HepG2 (cell line): ENCODE data around the gene GFRAL. TPM values are rescaled to one million over a fixed set of nuclear protein-coding genes. Genes with fewer than 3 reads are reported as not detected.

Experiments
- GABPB1 ChIP-seq: IDR thresholded peaks from 2 replicates; pipeline ENCODE4 v1.6.1; 2016; ENCODE audit warnings: mild to moderate bottlenecking, missing genetic modification reagents, moderate library complexity, missing compliant biosample characterization
- NFYB ChIP-seq: sonication (generic); formaldehyde crosslinking; IDR thresholded peaks from 2 replicates; pipeline ENCODE4 v1.4.0; 2020; ENCODE audit warnings: missing genetic modification reagents
- TBL1XR1 ChIP-seq: fragments of 150-350 bp; IDR thresholded peaks from 2 replicates; pipeline ENCODE4 v1.6.1; 2014; ENCODE audit warnings: borderline replicate concordance, low read length; ENCODE audit not compliant: partially characterized antibody
- XRCC5 ChIP-seq: fragments of 200-400 bp; formaldehyde crosslinking; optimal IDR thresholded peaks from 2 replicates; pipeline ENCODE3; 2017; ENCODE audit warnings: mild to moderate bottlenecking, low read length
- ZNF205 ChIP-seq: IDR thresholded peaks from 2 replicates; pipeline ENCODE4 v1.6.1; 2018; ENCODE audit warnings: missing biosample characterization, missing genetic modification reagents
- ZNF367 ChIP-seq: sonication (generic); formaldehyde crosslinking; IDR thresholded peaks from 2 replicates; pipeline ENCODE4 v1.4.0; 2020; ENCODE audit warnings: missing genetic modification reagents, borderline replicate concordance
- polyA plus RNA-seq, 8 experiments: library from polyadenylated mRNA; depleted of rRNA in 3 of 8; stranded (reverse) in 7 of 8; unstranded in 1 of 8; fragments of >200 nt; fragmentation: Illumina TruSeq in 4 of 8; extraction: Trizol in 4 of 8; gene quantifications; 2 replicates each; pipeline versions ENCODE4 v1.2.1 to v1.2.3, GENCODE V29; 2011 to 2016; ENCODE audit warnings: low read depth in 4 of 8, missing spikeins in 1 of 8, mixed read lengths in 1 of 8; ENCODE audit not compliant: insufficient read depth in 1 of 8
- total RNA-seq, 5 experiments: library from RNA; depleted of rRNA; stranded (reverse); fragments of >200 nt; fragmentation: Illumina TruSeq; extraction: Trizol; gene quantifications; 2 replicates each; pipeline ENCODE4 v1.2.3, GENCODE V29; 2016; ENCODE audit warnings: low read depth in 1 of 5
- TF ChIP-seq, protein P1 (sequence below): sonication (generic); formaldehyde crosslinking; IDR thresholded peaks from 2 replicates; pipeline ENCODE4 v1.4.0; 2020; ENCODE audit warnings: mild to moderate bottlenecking, missing genetic modification reagents
- TF ChIP-seq, protein P2 (sequence below): sonication (generic); formaldehyde crosslinking; IDR thresholded peaks from 2 replicates; pipeline ENCODE4 v1.5.0; 2020; ENCODE audit warnings: missing genetic modification reagents
- TF ChIP-seq, protein P3 (sequence below): IDR thresholded peaks from 2 replicates; pipeline ENCODE4 v1.6.1; 2016; ENCODE audit warnings: mild to moderate bottlenecking

Gene GFRAL
- total and polyA plus RNA-seq, 2 of the 13 experiments (the other 11 are each of a cell fraction or from before 2014, with no cell fraction given): not detected

DNA sequence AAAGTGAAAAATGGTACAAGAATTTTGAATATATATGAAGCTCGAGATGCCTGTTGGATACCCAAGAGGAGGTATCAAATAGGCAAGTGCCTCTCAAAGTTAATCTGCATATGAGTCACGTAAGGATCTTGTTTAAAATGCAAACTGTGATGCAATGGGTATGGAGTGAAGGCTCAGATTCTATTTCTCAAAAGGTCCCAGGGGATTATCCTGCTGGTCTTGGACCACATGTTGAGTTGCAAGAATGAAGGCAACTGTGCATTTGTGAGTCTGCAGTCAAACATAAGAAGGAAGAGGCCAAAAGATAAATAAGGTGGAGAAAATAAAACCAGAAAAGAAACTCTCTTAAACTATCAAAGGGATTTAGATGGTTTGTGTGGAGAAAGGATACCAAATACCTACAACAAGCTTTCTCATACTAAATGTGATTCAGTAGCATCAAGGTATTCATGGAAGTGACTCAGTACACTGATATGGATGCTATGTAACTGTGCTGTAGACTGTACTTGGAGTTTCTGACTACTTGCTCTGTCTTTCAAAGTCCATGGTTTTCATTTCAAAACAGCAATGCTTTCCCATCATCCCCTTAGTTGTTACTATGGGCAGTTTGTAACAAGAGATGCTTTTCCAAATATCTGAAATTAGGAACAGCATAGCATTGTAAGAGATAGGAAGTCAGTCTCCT lies 106.3 kb downstream of the GFRAL start (continued):
- no peak for TF ChIP-seq TBL1XR1
- no peak for TF ChIP-seq XRCC5
- TF ChIP-seq, protein P1, sequence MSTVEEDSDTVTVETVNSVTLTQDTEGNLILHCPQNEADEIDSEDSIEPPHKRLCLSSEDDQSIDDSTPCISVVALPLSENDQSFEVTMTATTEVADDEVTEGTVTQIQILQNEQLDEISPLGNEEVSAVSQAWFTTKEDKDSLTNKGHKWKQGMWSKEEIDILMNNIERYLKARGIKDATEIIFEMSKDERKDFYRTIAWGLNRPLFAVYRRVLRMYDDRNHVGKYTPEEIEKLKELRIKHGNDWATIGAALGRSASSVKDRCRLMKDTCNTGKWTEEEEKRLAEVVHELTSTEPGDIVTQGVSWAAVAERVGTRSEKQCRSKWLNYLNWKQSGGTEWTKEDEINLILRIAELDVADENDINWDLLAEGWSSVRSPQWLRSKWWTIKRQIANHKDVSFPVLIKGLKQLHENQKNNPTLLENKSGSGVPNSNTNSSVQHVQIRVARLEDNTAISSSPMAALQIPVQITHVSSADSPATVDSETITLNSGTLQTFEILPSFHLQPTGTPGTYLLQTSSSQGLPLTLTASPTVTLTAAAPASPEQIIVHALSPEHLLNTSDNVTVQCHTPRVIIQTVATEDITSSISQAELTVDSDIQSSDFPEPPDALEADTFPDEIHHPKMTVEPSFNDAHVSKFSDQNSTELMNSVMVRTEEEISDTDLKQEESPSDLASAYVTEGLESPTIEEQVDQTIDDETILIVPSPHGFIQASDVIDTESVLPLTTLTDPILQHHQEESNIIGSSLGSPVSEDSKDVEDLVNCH (CRISPR knock-in tag): no peak
- no peak for TF ChIP-seq GABPB1 (CRISPR knock-in tag)
- TF ChIP-seq, protein P2, sequence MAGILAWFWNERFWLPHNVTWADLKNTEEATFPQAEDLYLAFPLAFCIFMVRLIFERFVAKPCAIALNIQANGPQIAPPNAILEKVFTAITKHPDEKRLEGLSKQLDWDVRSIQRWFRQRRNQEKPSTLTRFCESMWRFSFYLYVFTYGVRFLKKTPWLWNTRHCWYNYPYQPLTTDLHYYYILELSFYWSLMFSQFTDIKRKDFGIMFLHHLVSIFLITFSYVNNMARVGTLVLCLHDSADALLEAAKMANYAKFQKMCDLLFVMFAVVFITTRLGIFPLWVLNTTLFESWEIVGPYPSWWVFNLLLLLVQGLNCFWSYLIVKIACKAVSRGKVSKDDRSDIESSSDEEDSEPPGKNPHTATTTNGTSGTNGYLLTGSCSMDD: no peak
- TF ChIP-seq, protein P3, sequence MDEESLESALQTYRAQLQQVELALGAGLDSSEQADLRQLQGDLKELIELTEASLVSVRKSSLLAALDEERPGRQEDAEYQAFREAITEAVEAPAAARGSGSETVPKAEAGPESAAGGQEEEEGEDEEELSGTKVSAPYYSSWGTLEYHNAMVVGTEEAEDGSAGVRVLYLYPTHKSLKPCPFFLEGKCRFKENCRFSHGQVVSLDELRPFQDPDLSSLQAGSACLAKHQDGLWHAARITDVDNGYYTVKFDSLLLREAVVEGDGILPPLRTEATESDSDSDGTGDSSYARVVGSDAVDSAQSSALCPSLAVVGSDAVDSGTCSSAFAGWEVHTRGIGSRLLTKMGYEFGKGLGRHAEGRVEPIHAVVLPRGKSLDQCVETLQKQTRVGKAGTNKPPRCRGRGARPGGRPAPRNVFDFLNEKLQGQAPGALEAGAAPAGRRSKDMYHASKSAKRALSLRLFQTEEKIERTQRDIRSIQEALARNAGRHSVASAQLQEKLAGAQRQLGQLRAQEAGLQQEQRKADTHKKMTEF (CRISPR knock-in tag): no peak
- no peak for TF ChIP-seq ZNF205 (CRISPR knock-in tag)
- TF ChIP-seq ZNF367 (CRISPR knock-in tag): no peak
- no peak for TF ChIP-seq NFYB (CRISPR knock-in tag)
